ENCODE data around the gene CLIC4. TPM values are rescaled to one million over a fixed set of nuclear protein-coding genes. Genes with fewer than 3 reads are reported as not detected.

The CLIC4 gene
- total RNA-seq, 1 experiment from 2014 or later, result 123 TPM

DNA sequence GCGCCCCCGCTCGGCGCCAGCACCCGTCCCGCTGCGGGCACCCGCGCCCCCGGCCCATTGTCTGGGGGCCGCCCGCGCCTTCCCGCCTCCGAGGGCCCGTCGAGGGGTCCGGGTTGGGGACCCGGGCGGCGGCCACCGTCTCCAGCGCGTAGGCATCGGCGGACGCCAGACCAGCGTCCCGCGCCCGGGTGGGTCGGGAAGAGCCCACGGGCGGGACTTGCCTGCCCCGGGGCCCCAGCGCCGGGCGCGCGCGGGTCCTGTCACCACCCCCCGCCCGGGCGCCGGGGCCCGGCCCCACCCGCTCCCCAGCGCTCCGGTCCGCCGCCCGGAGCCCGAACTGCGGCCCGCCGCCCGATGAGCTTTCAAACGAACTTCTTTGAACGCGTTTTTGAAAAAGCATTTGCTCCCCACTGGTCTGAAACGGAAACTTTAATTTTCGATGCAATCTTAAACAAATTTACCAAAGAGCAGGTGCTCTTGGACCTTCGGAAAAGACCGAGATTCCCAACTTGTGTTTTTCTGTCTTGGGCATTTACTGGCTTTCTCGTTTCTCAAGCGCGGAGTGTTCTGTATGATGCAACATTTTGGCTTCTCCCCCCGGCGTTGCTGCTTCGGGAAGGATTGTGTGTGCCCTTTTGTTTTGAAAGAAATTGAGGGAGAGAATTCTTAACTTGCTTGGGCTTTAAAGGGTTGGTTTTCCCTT is 615 bp downstream of the CLIC4 start:
- no TSS peak for BruUV-seq (replicated peaks)
- no peak for TF ChIP-seq EZH2 (IDR thresholded peaks at IDR 0.05; ENCODE audit: low read depth)
- TF ChIP-seq, protein P1, sequence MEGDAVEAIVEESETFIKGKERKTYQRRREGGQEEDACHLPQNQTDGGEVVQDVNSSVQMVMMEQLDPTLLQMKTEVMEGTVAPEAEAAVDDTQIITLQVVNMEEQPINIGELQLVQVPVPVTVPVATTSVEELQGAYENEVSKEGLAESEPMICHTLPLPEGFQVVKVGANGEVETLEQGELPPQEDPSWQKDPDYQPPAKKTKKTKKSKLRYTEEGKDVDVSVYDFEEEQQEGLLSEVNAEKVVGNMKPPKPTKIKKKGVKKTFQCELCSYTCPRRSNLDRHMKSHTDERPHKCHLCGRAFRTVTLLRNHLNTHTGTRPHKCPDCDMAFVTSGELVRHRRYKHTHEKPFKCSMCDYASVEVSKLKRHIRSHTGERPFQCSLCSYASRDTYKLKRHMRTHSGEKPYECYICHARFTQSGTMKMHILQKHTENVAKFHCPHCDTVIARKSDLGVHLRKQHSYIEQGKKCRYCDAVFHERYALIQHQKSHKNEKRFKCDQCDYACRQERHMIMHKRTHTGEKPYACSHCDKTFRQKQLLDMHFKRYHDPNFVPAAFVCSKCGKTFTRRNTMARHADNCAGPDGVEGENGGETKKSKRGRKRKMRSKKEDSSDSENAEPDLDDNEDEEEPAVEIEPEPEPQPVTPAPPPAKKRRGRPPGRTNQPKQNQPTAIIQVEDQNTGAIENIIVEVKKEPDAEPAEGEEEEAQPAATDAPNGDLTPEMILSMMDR (conservative IDR thresholded peaks at IDR 0.05), result no peak
- Histone ChIP-seq H3K9me3 (ENCODE audit: insufficient read depth, low read depth) (no peaks in the 10 kb centered on the region), H3K36me3 (ENCODE audit: low read depth) (no peaks in the 10 kb centered on the region), H3K27ac (peak overlapping the region; percentile 60), H3K4me3 (peak overlapping the region; percentile 69), H2AFZ (peak overlapping the region; percentile 71), H3K9me2 (ENCODE audit: insufficient read depth) (no peaks in the 10 kb centered on the region), H3K4me2 (peak overlapping the region; percentile 75), H4K20me1 (ENCODE audit: insufficient read depth) (peaks cover 23% of the 10 kb centered on the region), H3K79me2 (ENCODE audit: low read depth) (peaks cover 45% of the 10 kb centered on the region), H3K27me3 (ENCODE audit: insufficient read depth, low read depth) (no peaks in the 10 kb centered on the region), H3K4me1 (replicated peaks; ENCODE audit: insufficient read depth) (peaks cover 31% of the 10 kb centered on the region), H3F3A (ENCODE audit: insufficient read depth, low read depth) (peaks cover 3% of the 10 kb centered on the region; the same call in 1 of the 2 replicates)
- CTCF ChIA-PET, result interaction anchor here (0.6 to 0.9 kb wide), 6 partner anchors 17 to 85 kb away, joined by 3 to 12 read pairs (median 4); no protein-coding TSS in a partner anchor
- POLR2A ChIA-PET (ENCODE audit: unreplicated experiment), result interaction anchor here (0.5 to 2.4 kb wide), 8 partner anchors 21 to 968 kb away, joined by 3 to 23 read pairs (median 10); partner anchors contain the start of gene NIPAL3
- DNase-seq, result peak in 1 of 2 experiments; percentile 50
- intact Hi-C loops (cut with micrococcal nuclease; ENCODE audit: unreplicated experiment), result loop anchor here (1.0 to 5.0 kb wide), 5 partner anchors 22 to 81 kb away; no protein-coding TSS in a partner anchor

DNA sequence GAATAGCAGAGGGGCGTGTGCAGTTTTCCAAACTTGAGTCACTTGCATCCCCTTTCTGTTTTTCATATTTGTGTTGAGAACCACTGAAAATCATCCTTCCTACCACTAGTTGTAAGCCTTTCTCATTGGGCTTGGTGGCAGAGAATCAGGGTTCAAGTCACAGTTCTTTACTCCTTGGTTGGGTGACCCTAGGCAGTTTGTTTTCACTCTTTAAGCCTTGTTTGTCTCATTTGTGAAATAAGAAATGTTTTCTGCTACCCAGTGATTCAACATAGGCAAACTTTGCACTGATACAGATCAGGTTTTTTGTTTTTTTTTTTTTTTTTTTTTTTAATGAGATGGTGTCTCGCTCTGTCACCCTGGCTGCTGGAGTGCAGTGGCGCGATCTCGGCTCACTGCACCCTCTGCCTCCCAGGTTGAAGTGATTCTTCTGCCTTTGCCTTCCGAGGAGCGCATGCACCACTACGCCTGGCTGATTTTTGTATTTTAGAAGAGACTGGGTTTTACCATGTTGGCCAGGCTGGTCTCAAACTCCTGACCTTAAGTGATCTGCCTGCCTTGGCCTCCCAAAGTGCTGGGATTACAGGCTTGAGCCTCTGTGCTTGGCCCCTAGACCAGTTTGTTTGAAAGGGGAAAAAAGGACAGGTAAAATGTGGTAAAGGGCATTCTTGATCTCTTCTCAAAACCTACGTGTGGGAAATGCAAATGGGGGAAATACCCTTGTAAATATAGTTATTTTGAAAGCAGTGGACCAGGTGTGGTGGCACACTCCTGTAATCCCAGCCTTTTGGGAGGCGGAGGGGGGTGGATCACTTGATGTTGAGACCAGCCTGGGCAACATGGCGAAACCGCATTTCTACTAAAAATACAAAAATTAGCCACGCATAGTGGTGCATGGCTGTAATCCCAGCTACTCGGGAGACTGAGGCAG is 3.2 kb downstream of the CLIC4 start:
- no peak for DNase-seq
- TF ChIP-seq, protein P1 (conservative IDR thresholded peaks at IDR 0.05), result no peak
- no peak for TF ChIP-seq EZH2 (IDR thresholded peaks at IDR 0.05; ENCODE audit: low read depth)
- H3F3A ChIP-seq (ENCODE audit: insufficient read depth, low read depth), result no peaks in the 10 kb centered on the region; the same call in 1 of the 2 replicates
- H3K9me2 ChIP-seq (ENCODE audit: insufficient read depth), result no peaks in the 10 kb centered on the region
- ChIA-PET CTCF (interaction anchor here (0.6 to 0.7 kb wide), 3 partner anchors 32 to 631 kb away, joined by 3 to 5 read pairs (median 5); no protein-coding TSS in a partner anchor), POLR2A (ENCODE audit: unreplicated experiment) (interaction anchor here (0.5 to 0.7 kb wide), 3 partner anchors 17 to 37 kb away, joined by 5 to 9 read pairs (median 8); no protein-coding TSS in a partner anchor)
- peaks cover 18% of the 10 kb centered on the region for H3K4me1 ChIP-seq (replicated peaks; ENCODE audit: insufficient read depth)
- no peaks in the 10 kb centered on the region for H3K9me3 ChIP-seq (ENCODE audit: insufficient read depth, low read depth)
- intact Hi-C loops (cut with micrococcal nuclease; ENCODE audit: unreplicated experiment), result loop anchor here (5.0 kb wide), 1 partner anchor 79 kb away; no protein-coding TSS in a partner anchor
- H3K27ac ChIP-seq, result no peak overlapping the region
- H3K4me2 ChIP-seq, result peak overlapping the region; percentile 75
- H3K27me3 ChIP-seq (ENCODE audit: insufficient read depth, low read depth), result no peaks in the 10 kb centered on the region
- no TSS peak for BruUV-seq (replicated peaks)
- peaks cover 69% of the 10 kb centered on the region for H3K79me2 ChIP-seq (ENCODE audit: low read depth)
- peaks cover 40% of the 10 kb centered on the region for H4K20me1 ChIP-seq (ENCODE audit: insufficient read depth)
- H2AFZ ChIP-seq, result no peak overlapping the region
- no peaks in the 10 kb centered on the region for H3K36me3 ChIP-seq (ENCODE audit: low read depth)
- H3K4me3 ChIP-seq, result no peak overlapping the region

DNA sequence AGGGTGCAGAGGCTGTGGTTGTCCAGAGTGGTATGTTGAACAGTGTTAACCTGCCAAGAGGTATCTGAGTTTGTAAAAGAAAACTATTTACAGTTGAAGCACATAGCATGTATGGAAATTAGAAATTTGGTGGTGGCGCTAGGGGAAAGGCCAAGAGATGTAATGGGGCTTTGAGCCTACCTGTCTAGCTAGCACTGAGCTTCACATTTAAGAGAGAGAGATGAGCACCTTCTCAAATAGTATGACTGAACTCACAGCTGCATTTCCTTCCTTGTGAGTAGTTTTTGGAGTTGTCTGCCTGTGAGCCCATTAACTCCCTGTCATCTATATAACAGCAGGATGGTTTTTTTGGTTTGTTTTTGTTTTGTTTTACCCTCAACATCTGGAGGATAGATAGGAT is 4.0 kb downstream of the CLIC4 start:
- no peak overlapping the region for H2AFZ ChIP-seq
- H4K20me1 ChIP-seq (ENCODE audit: insufficient read depth), result peaks cover 47% of the 10 kb centered on the region
- peaks cover 77% of the 10 kb centered on the region for H3K79me2 ChIP-seq (ENCODE audit: low read depth)
- H3K9me2 ChIP-seq (ENCODE audit: insufficient read depth), result no peaks in the 10 kb centered on the region
- no peaks in the 10 kb centered on the region for H3K9me3 ChIP-seq (ENCODE audit: insufficient read depth, low read depth)
- no peak overlapping the region for H3K27ac ChIP-seq
- intact Hi-C loops (cut with micrococcal nuclease; ENCODE audit: unreplicated experiment), result loop anchor here (5.0 kb wide), 1 partner anchor 78 kb away; no protein-coding TSS in a partner anchor
- no peak overlapping the region for H3K4me2 ChIP-seq
- H3K4me1 ChIP-seq (replicated peaks; ENCODE audit: insufficient read depth), result peaks cover 10% of the 10 kb centered on the region
- CTCF ChIA-PET, result interaction anchor here (0.7 kb wide), 1 partner anchor 32 kb away, joined by 5 read pairs; no protein-coding TSS in a partner anchor
- no peaks in the 10 kb centered on the region for H3F3A ChIP-seq (ENCODE audit: insufficient read depth, low read depth)
- no peak overlapping the region for H3K4me3 ChIP-seq
- TF ChIP-seq EZH2 (IDR thresholded peaks at IDR 0.05; ENCODE audit: low read depth), result no peak
- TF ChIP-seq, protein P1 (conservative IDR thresholded peaks at IDR 0.05), result no peak
- H3K36me3 ChIP-seq (ENCODE audit: low read depth), result no peaks in the 10 kb centered on the region
- no TSS peak for BruUV-seq (replicated peaks)
- DNase-seq, result no peak
- POLR2A ChIA-PET (ENCODE audit: unreplicated experiment), result no interaction called here
- no peaks in the 10 kb centered on the region for H3K27me3 ChIP-seq (ENCODE audit: insufficient read depth, low read depth)
